GM21717 (cell line): ENCODE results near the gene RPN1.

Experiments used
- ATAC-seq: cut with Tn5 transposase; IDR thresholded peaks from one replicate; pipeline ENCODE4 v1.9.1; 2021; ENCODE audit warnings: mild to moderate bottlenecking, moderate library complexity; ENCODE audit not compliant: unreplicated experiment

RPN1 gene

DNA sequence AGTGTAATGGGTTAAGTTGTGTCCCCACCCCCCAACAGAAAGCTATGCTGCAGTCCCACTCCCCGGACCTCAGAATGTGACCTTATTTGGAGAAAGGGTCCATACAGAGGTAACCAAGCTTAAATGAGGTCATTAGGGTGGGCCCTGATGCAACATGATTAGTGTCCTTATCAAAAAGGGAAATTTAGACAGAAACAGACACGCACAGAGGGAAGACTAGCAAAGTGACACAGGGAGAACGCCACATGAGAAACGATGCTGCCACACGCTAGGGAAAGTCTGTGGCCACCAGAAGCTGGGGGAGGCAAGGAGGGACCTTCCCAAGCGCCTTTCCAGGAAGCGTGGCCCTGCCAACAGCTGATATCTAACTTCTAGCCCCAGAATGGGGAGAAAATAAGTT, 65.4 kb downstream of the RPN1 start:
- ATAC-seq: no peak

DNA sequence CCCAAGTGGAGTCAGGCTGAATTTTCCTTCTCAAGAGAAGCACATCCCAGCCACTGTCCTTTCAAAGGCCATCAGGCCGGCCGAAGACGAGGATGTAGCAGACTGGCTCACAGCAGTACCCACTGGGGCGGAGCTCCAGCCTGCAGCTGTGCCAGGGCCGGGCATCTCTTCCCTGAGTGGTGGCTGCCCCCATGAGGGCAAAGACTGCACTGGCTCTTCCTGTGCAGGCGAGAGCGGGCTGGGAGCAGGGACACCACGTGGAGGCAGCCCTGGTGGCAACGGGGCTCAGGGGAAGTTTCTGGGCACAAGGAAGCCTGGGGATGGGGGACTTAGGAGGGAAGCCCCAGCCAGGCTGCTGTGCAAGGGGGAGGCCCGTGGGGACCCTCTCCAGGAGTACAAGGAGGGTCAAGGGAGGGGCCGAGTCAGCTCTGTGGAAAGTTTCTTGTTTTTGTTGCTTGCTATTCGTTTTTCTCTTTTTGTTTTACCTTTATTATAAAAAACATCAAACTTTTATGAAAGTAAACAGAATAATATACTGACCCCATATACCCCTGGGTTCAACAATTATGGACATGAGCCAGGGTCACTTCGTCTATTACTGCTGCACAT, 66.1 kb downstream of the RPN1 start:
- no peak for ATAC-seq

DNA sequence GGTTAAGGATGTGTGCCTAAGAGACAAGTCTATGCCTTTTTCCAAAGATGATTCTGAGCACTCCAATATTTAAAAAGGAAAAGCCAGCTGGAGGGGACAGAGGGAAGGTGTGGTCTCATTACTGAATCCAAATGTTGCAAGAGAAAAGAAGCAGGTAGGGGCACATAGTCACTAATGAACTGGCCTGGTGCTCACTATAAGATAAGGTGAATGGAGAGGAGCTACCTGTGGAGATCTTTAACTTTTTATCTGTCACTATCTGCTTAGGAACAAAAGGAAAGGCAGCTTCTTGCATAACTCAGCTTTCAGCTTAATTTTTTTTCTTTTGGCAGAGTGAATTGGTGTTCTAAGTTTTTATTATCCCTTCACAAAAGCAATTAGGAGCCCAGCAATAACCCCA, 69.1 kb downstream of the RPN1 start:
- ATAC-seq: no peak

- ATAC-seq: no peak
Measured at GRCh38 chr3:128579927-128580326, 70.7 kb downstream of the RPN1 start.

DNA sequence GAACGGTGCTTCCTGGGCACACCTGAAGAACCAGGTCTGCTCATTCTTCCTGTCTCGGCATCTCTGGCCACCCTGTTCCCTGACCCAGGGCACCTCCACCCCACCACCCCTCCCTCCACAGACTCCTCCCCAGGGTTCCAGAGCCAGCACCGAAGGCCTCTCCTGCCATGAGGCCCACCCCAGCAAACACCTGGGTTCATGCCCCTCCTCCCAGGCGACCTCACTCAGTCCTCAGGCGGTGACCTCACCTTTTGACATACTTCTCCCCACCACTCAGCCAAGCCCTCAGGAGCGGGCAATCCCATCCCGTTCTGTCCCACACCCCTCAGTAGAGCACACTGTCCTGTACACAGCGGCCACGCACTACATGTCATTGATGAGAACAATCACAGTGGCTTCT, 72.3 kb downstream of the RPN1 start:
- ATAC-seq: no peak

GRCh38 chr3:128577711-128578110, 72.9 kb downstream of the RPN1 start:
- ATAC-seq: no peak

GRCh38 chr3:128576290-128576689, 74.3 kb downstream of the RPN1 start:
- ATAC-seq: no peak

DNA sequence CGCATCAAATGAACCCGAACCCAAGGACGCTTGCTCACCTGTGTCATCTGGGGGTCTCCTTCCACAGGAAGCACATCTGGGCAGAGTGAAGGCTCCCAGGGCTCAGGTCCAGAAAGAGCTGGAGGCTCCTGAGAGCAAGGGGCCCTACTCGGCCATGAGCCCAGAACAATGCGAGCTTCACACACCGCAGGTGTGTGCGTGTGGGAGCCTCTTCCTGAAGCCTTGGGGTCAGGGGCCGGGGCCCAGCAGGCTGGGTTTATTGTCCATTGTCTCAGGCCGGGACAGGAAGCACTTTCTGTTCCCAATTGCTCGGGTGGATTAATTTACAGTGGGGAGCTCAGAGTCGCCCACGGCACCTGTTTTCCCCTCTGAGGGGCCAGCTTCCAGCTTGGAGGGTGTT, 74.8 kb downstream of the RPN1 start:
- no peak for ATAC-seq

GRCh38 chr3:128573707-128574162, 76.9 kb downstream of the RPN1 start:
- ATAC-seq: no peak

DNA sequence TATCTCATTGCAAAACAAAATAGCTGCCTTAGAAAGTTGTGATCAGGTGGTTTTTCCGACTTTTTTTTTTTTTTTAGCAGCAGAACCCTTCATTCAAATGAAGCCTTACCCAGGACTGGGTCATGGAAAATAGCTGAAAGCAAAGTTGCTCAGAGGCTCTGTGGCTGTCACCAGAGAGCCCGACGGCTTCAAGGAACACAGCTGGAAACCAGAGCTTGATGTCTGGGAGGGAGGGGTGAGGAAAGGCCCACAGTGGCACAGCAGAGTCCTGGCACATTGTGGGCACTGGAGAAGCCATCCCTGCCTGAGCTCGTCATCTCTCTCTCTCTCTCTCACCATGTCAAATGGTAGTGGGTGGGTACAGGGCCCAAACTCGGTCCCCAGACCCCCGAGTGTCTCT, 77.5 kb downstream of the RPN1 start:
- ATAC-seq: no peak

GRCh38 chr3:128572644-128573105, 77.9 kb downstream of the RPN1 start:
- no peak for ATAC-seq

- ATAC-seq: no peak
Measured at GRCh38 chr3:128572013-128572412, 78.6 kb downstream of the RPN1 start.
